Measurements from ENCODE around the gene BCL7A. TPM values are rescaled to one million over a fixed set of nuclear protein-coding genes. Genes with fewer than 3 reads are reported as not detected.

BCL7A gene
- total and polyA plus RNA-seq, 2 of the 8 experiments (the other 6 are each of a cell fraction or from before 2014, with no cell fraction given): 11.9 to 12.7 TPM

DNA sequence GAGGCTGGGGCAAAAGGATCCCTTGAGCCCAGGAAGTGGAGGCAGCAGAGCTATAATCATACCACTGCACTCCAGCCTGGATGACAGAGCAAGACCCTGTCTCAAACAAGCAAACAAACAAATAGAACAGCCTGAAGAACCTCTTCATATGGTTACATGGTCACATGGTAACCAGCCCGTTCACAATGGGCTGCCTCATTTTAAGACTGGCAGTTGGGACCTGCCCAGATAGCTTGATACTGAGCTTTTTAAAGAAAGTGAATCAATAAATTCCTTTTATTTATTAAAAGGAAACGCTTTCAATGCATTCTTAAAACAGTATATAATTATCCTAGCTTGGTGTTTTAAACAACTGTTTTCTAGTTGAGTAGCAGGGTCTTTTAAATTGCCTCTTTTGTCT is 67.4 kb downstream of the BCL7A start (continued):
- TF ChIP-seq, protein P1, sequence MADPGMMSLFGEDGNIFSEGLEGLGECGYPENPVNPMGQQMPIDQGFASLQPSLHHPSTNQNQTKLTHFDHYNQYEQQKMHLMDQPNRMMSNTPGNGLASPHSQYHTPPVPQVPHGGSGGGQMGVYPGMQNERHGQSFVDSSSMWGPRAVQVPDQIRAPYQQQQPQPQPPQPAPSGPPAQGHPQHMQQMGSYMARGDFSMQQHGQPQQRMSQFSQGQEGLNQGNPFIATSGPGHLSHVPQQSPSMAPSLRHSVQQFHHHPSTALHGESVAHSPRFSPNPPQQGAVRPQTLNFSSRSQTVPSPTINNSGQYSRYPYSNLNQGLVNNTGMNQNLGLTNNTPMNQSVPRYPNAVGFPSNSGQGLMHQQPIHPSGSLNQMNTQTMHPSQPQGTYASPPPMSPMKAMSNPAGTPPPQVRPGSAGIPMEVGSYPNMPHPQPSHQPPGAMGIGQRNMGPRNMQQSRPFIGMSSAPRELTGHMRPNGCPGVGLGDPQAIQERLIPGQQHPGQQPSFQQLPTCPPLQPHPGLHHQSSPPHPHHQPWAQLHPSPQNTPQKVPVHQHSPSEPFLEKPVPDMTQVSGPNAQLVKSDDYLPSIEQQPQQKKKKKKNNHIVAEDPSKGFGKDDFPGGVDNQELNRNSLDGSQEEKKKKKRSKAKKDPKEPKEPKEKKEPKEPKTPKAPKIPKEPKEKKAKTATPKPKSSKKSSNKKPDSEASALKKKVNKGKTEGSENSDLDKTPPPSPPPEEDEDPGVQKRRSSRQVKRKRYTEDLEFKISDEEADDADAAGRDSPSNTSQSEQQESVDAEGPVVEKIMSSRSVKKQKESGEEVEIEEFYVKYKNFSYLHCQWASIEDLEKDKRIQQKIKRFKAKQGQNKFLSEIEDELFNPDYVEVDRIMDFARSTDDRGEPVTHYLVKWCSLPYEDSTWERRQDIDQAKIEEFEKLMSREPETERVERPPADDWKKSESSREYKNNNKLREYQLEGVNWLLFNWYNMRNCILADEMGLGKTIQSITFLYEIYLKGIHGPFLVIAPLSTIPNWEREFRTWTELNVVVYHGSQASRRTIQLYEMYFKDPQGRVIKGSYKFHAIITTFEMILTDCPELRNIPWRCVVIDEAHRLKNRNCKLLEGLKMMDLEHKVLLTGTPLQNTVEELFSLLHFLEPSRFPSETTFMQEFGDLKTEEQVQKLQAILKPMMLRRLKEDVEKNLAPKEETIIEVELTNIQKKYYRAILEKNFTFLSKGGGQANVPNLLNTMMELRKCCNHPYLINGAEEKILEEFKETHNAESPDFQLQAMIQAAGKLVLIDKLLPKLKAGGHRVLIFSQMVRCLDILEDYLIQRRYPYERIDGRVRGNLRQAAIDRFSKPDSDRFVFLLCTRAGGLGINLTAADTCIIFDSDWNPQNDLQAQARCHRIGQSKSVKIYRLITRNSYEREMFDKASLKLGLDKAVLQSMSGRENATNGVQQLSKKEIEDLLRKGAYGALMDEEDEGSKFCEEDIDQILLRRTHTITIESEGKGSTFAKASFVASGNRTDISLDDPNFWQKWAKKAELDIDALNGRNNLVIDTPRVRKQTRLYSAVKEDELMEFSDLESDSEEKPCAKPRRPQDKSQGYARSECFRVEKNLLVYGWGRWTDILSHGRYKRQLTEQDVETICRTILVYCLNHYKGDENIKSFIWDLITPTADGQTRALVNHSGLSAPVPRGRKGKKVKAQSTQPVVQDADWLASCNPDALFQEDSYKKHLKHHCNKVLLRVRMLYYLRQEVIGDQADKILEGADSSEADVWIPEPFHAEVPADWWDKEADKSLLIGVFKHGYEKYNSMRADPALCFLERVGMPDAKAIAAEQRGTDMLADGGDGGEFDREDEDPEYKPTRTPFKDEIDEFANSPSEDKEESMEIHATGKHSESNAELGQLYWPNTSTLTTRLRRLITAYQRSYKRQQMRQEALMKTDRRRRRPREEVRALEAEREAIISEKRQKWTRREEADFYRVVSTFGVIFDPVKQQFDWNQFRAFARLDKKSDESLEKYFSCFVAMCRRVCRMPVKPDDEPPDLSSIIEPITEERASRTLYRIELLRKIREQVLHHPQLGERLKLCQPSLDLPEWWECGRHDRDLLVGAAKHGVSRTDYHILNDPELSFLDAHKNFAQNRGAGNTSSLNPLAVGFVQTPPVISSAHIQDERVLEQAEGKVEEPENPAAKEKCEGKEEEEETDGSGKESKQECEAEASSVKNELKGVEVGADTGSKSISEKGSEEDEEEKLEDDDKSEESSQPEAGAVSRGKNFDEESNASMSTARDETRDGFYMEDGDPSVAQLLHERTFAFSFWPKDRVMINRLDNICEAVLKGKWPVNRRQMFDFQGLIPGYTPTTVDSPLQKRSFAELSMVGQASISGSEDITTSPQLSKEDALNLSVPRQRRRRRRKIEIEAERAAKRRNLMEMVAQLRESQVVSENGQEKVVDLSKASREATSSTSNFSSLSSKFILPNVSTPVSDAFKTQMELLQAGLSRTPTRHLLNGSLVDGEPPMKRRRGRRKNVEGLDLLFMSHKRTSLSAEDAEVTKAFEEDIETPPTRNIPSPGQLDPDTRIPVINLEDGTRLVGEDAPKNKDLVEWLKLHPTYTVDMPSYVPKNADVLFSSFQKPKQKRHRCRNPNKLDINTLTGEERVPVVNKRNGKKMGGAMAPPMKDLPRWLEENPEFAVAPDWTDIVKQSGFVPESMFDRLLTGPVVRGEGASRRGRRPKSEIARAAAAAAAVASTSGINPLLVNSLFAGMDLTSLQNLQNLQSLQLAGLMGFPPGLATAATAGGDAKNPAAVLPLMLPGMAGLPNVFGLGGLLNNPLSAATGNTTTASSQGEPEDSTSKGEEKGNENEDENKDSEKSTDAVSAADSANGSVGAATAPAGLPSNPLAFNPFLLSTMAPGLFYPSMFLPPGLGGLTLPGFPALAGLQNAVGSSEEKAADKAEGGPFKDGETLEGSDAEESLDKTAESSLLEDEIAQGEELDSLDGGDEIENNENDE (IDR thresholded peaks at IDR 0.05; ENCODE audit: insufficient replicate concordance, low read length): no peak
- no peak for TF ChIP-seq EGR1 (IDR thresholded peaks at IDR 0.05; ENCODE audit: borderline replicate concordance, low read depth, low read length)
- no peak for TF ChIP-seq GTF2F1 (IDR thresholded peaks at IDR 0.05; ENCODE audit: borderline replicate concordance, low read depth, low read length)
- TF ChIP-seq JUN (IDR thresholded peaks at IDR 0.05; ENCODE audit: low read depth, low read length): no peak
